Adipose tissue (tissue), 3 donors: ENCODE measurements around the gene HYAL1. TPM values are rescaled to one million over a fixed set of nuclear protein-coding genes. Genes with fewer than 3 reads are reported as not detected.
A peak's percentile ranks its signal among the peaks of the same experiment; 100 is the strongest.

Source experiments
- H3K27ac ChIP-seq: one replicate; pipeline ENCODE4 v1.5.1; 2013; ENCODE audit warnings: low read depth, low read length
- WGBS, 3 donors: extraction: QIAGEN DNeasy Blood & Tissue Kit; methylation state at CpG; one replicate each; pipeline ENCODE4 v1.1.7; 2013; 5-methylcytosine and 5-hydroxymethylcytosine counted together
- polyA plus RNA-seq, 3 donors: library from polyadenylated mRNA; stranded (reverse); fragments of 200-250 nt; gene quantifications; one replicate each; pipeline ENCODE4 v1.2.3, GENCODE V29; 2013
- donor health status: healthy with polysubstance abuse.
- donor health status: Bipolar disorder and iron deficiency.
- donor health status: healthy.

The HYAL1 gene
- polyA plus RNA-seq, 3 donors, result 6.3 to 19.0 (median 14.9) TPM

DNA sequence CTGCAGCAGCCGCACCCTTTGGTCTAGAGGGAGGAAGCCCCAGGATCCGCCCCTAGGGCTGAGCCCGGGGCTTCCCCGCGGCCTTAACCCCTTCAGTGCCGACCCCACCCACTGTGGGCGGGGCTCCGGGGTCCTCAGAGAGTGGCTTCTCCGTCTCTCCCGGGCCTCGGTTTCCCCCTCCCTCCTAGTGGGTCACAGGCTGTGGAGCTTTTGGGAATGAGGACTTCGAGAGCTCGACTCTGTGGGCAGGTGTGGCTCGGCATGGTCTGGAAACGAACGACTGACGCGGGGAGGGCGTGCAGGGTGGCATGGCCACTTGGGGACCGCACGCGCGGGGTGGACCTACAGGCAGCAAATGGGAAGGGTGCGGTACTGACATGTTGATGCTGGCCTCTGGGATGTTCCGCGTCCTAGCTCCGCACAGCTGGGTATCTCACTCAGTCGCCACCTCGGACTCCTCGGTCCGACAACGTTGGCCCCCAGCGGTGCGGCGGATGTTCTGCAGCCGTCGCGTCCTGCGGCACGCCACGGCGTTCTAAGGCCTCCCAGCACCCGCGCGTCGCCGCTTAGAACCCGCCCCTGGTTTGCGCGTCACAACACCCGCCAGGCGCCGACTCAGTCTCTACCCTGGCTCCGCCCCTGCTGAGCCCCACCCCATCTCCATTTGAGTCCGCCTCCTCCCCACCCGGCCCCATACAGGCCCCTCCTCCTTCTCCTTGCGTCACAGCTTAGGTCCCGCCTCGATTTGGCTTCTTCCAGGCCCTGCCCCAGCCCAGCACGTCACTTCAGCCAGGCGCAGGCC lies 4.3 kb downstream of the HYAL1 start, which contains the start of the genes HYAL3 and NAA80:
TSS of gene HYAL3 (minus strand) at position 570 of the 802 bp plus-strand sequence. CDS start 3,803 bp downstream, outside the sequence.
TSS of gene NAA80 (minus strand) at position 570 of the 802 bp plus-strand sequence. CDS start 1,942 bp downstream, outside the sequence.
- peak within 1 kb of the TSS; percentile 29 for H3K27ac ChIP-seq
- 0 to 1% (median 0%) methylated on average over 55 to 61 of the region's 61 CpGs for whole genome bisulfite sequencing, 3 donors

- 33 to 56% (median 33%) methylated on average over 9 of the region's 9 CpGs for whole genome bisulfite sequencing, 3 donors
- no peak overlapping the region for H3K27ac ChIP-seq
Measured at GRCh38 chr3:50297896-50298725, 5.3 kb downstream of the HYAL1 start.

- H3K27ac ChIP-seq, result no peak overlapping the region
- WGBS, 3 donors, result 72 to 100% (median 89%) methylated on average over 2 of the region's 2 CpGs
Measured at GRCh38 chr3:50297384-50297775, 6.0 kb downstream of the HYAL1 start.

- H3K27ac ChIP-seq, result no peak overlapping the region
Measured at GRCh38 chr3:50296721-50297383, 6.5 kb downstream of the HYAL1 start.

DNA sequence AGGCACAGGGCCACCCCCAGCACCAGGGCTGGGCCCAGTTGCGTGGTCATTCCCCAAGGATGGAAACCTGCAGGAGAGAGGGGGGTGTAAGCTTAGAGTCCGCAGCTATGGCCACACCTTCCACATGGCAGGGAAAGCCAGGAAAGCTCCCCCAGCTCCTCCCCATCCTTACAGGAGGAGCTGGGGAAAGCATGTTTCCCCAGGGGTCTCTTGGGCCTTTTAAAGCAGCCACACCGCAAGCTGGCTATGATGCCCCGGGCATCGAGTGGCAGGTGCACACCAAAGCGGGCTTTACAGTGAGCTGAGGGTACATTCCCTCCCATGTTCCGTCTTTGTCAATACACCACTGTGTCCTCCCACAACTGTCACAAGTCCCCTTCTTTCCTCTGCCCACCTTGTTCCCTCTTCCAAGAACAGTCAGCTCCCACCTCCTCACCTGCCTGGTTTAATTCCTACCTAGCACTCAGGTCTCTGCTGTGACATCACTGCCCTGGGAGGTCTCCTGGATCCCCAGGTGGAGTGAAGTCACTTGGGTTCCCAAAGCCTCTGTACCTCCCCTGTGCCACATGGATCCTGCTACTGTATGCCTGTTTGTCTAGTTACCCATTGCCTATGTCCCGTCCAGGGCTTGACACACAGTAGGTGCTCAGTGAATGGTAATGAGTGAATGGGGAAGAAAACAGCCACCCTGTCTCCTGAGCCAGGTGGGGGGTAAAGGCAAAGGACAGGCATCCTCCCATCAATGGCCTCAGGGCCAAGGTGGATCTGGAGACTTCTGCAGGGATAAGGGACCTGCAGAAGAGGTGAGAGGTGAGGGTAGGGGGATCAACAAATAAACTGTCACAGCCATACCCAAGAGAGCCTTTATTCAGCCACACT lies 7.6 kb downstream of the HYAL1 start:
- WGBS, 3 donors, result 77 to 88% (median 83%) methylated on average over 8 of the region's 8 CpGs
- H3K27ac ChIP-seq, result no peak overlapping the region

More at GRCh38 chr3:50296721-50297383, 6.5 kb downstream of the HYAL1 start:
- WGBS, 3 donors, result 91 to 93% (median 92%) methylated on average over 18 of the region's 18 CpGs

DNA sequence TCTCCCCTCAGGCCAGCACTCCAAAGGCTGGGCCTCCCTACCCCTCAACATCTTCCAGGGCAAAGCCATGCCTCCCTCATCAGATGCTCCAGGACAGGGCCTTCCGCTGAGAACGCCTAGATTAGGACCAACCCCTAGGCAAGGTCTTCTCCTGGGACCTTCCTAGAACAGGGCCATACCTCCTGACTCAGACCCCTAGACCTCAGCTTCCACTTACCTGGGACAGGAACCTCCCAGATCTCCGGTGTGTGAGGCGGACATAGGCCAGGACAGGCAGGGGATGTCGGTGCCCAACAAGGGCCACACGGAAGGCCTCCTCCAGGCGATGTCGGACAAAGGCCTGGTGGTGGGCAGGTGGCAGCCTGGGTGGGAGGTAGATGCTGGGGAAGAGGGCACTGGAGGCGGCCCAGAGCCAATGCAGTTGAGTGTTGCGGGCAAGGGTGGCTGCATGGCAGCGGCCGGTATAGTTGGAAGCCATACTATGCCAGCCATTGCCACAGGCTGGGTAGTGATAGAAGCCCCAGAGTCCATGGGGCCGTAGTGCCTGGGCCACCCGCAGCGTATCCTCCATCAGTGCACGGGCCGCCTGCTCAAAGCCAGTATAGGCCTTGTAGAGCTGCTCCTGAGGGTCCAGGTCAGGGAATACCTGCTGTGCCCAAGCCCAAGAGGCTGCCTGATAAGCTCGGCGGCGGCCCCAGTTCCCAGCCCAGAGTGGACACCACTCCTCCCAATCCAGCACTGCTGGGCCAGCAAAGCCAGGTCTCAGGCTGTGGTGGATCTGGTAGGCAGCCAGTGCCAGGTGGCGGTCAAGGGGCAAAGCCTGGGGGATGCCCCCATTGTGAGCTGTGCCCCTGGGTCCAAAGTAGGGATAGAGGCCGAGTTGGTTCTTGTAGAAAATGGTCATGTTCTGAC lies 8.6 kb downstream of the HYAL1 start:
- WGBS, 3 donors, result 92 to 93% (median 92%) methylated on average over 22 of the region's 22 CpGs

DNA sequence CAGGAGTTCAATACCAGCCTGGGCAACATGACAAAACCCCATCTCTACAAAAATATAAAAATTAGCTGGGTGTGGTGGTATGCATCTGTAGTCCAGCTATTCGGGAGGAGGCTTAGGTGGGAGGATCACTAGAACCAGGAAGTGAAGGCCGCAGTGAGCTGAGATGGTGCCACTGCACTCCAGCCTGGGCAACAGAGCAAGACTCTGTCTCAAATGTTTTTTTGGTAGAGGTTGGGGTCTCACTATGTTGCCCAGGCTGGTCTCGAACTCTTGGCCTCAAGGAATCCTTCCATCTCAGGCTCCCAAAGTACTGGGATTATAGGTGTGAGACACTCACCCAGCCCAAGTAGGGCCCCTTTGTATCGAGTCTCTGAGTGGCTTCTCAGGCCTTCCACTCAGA lies 9.3 kb downstream of the HYAL1 start:
- no peak overlapping the region for H3K27ac ChIP-seq
- 86 to 90% (median 87%) methylated on average over 4 of the region's 4 CpGs for WGBS, 3 donors

More for the DNA sequence above, 8.6 kb downstream of the HYAL1 start:
- H3K27ac ChIP-seq, result no peak overlapping the region

GRCh38 chr3:50293079-50293801 lies 10.1 kb downstream of the HYAL1 start:
- no peak overlapping the region for H3K27ac ChIP-seq
- 47 to 83% (median 82%) methylated on average over 12 of the region's 12 CpGs for WGBS, 3 donors

DNA sequence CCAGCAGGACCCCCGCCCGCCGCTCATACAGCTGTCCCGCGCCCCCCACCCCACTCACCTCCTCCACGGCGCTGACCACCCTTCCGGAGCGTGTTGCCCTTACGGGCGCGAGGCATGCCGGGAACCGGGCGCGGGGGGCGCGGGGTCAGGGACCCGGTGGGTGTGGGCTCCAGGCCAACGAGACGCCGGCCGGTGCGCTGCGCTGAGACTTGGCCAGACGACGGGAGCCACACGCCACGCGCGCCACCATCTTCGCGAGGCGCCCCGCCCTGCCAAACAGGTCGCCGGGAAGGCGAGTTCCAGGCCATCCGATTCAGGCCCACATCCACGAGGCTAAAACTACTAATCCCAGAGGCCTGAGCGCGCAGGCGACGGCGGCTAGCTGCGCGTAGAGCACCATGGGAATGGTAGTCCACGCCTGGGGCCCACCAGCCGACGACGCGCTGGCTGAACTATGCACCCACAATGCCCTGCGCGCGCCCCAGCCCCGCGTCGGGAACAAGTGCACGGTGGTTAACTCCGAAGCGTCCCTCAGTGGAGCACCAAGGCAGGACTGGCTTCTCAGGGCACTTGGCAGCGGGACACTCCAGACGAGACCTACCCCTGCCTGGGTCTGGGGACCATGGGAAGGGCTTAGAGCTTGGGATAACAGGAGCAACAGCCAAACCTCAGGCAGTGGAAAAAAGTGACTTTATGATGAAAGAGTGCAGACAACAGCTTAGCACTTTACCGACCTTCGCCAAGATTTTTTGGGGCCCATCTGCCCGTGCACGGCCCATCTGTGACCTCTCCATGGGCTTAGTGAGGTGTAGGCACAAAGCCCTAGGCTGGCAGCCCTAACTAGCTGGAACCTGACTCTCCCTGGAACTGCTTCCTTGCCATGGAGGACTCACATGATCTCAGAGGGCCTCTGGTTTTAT lies 11.0 kb downstream of the HYAL1 start, which contains the start of gene IFRD2:
TSS of gene IFRD2 (minus strand) at position 271 of the 920 bp plus-strand sequence. CDS start at position 116, 155 bp downstream.
- peak within 1 kb of the TSS; percentile 10 for H3K27ac ChIP-seq
- 0 to 2% (median 1%) methylated on average over 52 to 67 of the region's 67 CpGs for WGBS, 3 donors

DNA sequence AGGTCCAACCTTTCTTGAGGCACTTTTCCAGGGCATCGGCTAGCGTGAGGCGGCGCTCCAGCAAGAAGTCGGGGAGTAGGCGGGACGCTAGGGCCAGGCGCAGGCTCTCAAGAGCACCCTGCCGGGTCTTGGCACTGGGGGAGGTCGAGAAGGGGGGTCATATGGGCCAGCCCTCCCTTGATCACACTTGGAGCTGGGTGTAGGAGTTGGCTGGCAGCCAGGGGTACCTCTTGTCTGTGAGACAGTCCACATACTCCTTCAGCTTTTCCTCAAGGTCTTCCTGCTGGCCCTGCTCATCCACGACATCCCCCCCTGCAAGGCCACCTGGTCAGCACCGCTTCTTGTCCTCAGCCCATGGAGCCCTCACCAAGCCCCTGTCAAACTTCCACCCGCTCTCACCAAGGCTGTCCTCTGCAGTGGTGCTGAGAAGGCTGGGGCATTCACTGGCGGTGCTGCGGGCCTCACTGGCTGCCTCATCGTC lies 13.2 kb downstream of the HYAL1 start:
- no peak overlapping the region for H3K27ac ChIP-seq
- WGBS, 3 donors, result 88 to 90% (median 90%) methylated on average over 16 of the region's 16 CpGs

- WGBS, 3 donors, result 93 to 99% (median 94%) methylated on average over 6 of the region's 6 CpGs
- H3K27ac ChIP-seq, result no peak overlapping the region
Measured at GRCh38 chr3:50289130-50289529, 14.2 kb downstream of the HYAL1 start.

DNA sequence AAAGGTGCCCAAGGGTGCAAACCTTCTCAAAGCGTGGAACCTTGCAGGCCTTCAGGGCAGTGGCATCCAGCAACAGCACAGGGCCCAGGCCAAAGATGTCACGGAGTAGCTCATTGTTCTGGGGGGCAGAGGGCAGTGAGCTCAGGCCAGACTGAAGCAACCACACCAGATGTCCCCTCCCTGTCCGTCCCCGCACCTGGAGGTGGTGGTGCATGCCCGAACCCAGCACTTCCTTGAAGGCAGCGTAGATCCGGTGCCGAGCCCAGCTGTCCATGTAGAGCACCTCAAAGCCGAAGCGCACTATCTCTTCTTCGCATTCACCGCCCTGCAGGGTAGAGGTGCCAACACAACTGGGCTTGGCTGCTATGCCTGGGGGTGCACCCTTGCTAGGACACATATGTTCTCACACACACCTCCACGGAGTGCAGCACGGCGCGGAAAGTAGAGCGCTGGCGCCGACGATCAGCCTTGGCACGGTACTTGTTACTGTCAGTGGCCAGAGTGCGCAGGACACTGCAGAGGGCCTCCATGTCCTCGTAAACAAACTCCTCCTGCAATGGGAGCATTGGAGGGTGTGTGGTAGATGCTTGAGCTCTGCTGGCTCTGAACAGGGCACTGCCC lies 14.9 kb downstream of the HYAL1 start:
- WGBS, 3 donors, result 92 to 95% (median 94%) methylated on average over 23 of the region's 23 CpGs

DNA sequence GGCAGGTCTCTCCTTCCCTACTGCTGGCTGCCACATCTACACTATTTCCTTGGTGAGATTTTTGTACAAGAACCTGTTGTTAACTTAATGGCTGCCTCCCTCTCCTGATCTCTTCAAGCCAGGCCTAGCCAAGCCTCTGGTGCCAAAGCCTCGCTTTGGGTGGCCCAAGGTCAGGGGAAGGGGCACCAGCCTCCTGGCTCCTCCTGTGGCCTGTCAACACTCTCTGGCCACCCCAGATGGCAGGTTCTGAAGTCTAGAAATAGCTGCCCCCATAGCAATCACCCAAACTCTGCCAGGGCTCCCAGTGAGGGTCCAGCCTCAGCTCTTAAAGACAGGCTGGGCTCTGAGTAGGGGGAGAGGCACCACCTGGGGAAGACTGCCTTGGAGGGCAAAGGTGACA lies 16.1 kb downstream of the HYAL1 start:
- WGBS, 3 donors, result 78 to 100% (median 91%) methylated on average over 1 of the region's 1 CpG
- H3K27ac ChIP-seq, result no peak overlapping the region

More for the DNA sequence above, 14.9 kb downstream of the HYAL1 start:
- H3K27ac ChIP-seq, result no peak overlapping the region
